Endothelial cell (in vitro differentiated cells): ENCODE data around the gene RPP25L. TPM values are rescaled to one million over a fixed set of nuclear protein-coding genes. Genes with fewer than 3 reads are reported as not detected.

ENCODE experiments used
- DNase-seq: peaks from one replicate; pipeline ENCODE4 v3.0.0; 2021; ENCODE audit warnings: low spot score
- H3K27ac Mint-ChIP-seq: one replicate; pipeline ENCODE4 v1.8.0; 2021; ENCODE audit warnings: mixed read lengths, inconsistent platforms; ENCODE audit not compliant: unreplicated experiment
- H3K27me3 Mint-ChIP-seq: one replicate; pipeline ENCODE4 v1.8.0; 2021; ENCODE audit warnings: mild to moderate bottlenecking, moderate library complexity, mixed read lengths, inconsistent platforms; ENCODE audit not compliant: unreplicated experiment
- H3K36me3 Mint-ChIP-seq: one replicate; pipeline ENCODE4 v1.8.0; 2021; ENCODE audit warnings: mild to moderate bottlenecking, low read depth, mixed read lengths, inconsistent platforms; ENCODE audit not compliant: unreplicated experiment
- H3K4me1 Mint-ChIP-seq: one replicate; pipeline ENCODE4 v1.8.0; 2021; ENCODE audit warnings: mild to moderate bottlenecking, mixed read lengths, inconsistent platforms; ENCODE audit not compliant: unreplicated experiment
- H3K4me3 Mint-ChIP-seq: one replicate; pipeline ENCODE4 v1.8.0; 2021; ENCODE audit warnings: mild to moderate bottlenecking, mixed read lengths, inconsistent platforms; ENCODE audit not compliant: unreplicated experiment
- H3K9me3 Mint-ChIP-seq: one replicate; pipeline ENCODE4 v1.8.0; 2021; ENCODE audit warnings: mixed read lengths, inconsistent platforms; ENCODE audit not compliant: unreplicated experiment
- CTCF ChIP-seq: fragments of 200-600 bp; sonication (generic); IDR thresholded peaks from one replicate; pipeline ENCODE4 v1.5.0; 2021; ENCODE audit warnings: antibody characterized with exemption; ENCODE audit not compliant: unreplicated experiment
- total RNA-seq: library from RNA; stranded (reverse); fragmentation: NEBNext Ultra II Directional; extraction: Animal tissue kit (Norgen Biotek cat#: 25700); gene quantifications from one replicate; pipeline ENCODE4 v1.2.1, GENCODE V29; 2021; ENCODE audit not compliant: unreplicated experiment

RPP25L gene
- total RNA-seq, 1 donor from 2014 or later: 12.9 TPM

GRCh38 chr9:34655394-34655793 is 43.5 kb upstream of the RPP25L start:
- Mint-ChIP-seq H3K27me3 (peaks cover 13% of the 10 kb centered on the region), H3K4me3 (no peak overlapping the region), H3K36me3 (peaks cover under 1% of the 10 kb centered on the region), H3K27ac (no peak overlapping the region), H3K4me1 (peaks cover 24% of the 10 kb centered on the region), H3K9me3 (no peaks in the 10 kb centered on the region)
- DNase-seq: no peak
- TF ChIP-seq CTCF: no peak

- DNase-seq: no peak
- Mint-ChIP-seq H3K36me3 (no peaks in the 10 kb centered on the region), H3K27me3 (peaks cover 13% of the 10 kb centered on the region), H3K4me1 (peaks cover 24% of the 10 kb centered on the region), H3K9me3 (no peaks in the 10 kb centered on the region), H3K27ac (no peak overlapping the region), H3K4me3 (peak overlapping the region; percentile 32)
- no peak for TF ChIP-seq CTCF
Measured at GRCh38 chr9:34654323-34655051, 42.6 kb upstream of the RPP25L start.

- peaks cover 14% of the 10 kb centered on the region for H3K27me3 Mint-ChIP-seq
- TF ChIP-seq CTCF: no peak
- H3K36me3 Mint-ChIP-seq: peaks cover 4% of the 10 kb centered on the region
- H3K9me3 Mint-ChIP-seq: no peaks in the 10 kb centered on the region
- peaks cover 24% of the 10 kb centered on the region for H3K4me1 Mint-ChIP-seq
- DNase-seq: no peak
- H3K4me3 Mint-ChIP-seq: peak overlapping the region; percentile 90
- H3K27ac Mint-ChIP-seq: peak overlapping the region; percentile 90
Measured at GRCh38 chr9:34653151-34654072, 41.5 kb upstream of the RPP25L start.

GRCh38 chr9:34652602-34653000 is 40.7 kb upstream of the RPP25L start:
- Mint-ChIP-seq H3K4me3 (peak overlapping the region; percentile 90), H3K27ac (peak overlapping the region; percentile 90), H3K27me3 (peaks cover 15% of the 10 kb centered on the region), H3K36me3 (peaks cover 11% of the 10 kb centered on the region), H3K9me3 (no peaks in the 10 kb centered on the region), H3K4me1 (peaks cover 31% of the 10 kb centered on the region)
- TF ChIP-seq CTCF: no peak
- DNase-seq: no peak
